Activated T-helper 1 cell treated with Interleukin-2 at 50 U/mL for 16 hours (primary cell): ENCODE measurements around the gene GTPBP4.
A peak's percentile ranks its signal among the peaks of the same experiment; 100 is the strongest.
"Not testable (repeated sequence)": the region's sequence is repeated elsewhere in the genome, so short reads cannot be mapped to it uniquely, and the experiment has no call there.

Experiments used
- DNase-seq: peaks from one replicate; pipeline ENCODE4 v3.0.0-alpha.2; 2020; ENCODE audit warnings: low read depth

Gene GTPBP4

DNA sequence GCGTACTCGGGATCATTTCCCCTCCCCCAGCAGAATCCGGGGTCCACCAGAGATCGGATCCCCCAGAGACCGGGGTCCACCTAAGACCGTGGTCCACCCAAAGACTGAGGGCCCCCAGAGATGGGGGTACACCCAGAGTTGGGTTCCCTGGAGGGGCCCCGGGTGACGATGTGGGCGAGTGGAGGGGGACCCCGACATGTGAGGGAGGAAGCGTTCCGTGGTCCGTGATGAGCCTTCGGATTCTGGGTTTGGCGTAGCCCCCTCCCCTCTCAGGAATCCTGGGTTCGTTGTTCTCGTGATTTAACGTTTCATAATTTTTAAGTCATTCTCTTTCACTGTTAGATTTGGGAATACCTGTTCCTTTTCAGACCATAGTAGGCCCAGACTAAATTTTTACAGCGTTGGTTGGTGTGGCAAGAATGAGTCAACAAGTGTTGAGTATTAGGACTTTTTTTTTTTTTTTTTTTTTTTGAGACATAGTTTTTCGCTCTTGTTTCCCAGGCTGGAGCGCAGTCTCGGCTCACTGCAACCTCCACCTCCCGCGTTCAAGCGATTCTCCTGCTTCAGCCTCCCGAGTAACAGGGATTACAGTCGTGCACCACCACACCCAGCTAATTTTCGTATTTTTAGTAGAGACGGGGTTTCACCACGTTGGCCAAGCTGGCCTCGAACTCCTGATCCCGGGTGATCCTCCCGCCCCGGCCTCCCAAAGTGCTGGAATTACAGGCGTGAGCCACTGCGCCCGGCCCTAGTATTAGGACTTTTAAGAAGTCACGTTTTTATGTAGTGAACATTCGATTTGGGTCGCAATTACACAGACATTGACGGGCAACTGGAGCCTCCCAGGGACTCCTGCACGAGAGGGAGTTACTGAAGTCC lies 672 bp downstream of the GTPBP4 start:
- DNase-seq: peak; percentile 6

DNA sequence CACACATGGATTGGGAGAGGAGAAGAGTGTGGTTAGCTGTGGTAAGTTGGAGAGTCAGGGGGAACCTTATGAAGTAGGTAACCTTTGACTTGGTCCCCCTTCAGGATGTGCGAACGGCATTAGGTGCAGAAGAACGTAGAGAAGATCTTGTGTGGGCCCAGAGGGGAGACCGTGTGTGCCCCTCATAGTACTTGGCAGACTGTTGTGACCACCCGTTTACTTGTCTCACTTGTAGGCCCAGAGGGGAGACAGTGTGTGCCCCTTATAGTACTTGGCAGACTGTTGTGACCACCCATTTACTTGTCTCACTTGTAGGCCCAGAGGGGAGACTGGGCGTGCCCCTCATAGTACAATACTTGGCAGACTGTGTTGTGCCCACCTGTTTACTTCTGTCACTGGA lies 2.6 kb downstream of the GTPBP4 start:
- DNase-seq: no peak

DNA sequence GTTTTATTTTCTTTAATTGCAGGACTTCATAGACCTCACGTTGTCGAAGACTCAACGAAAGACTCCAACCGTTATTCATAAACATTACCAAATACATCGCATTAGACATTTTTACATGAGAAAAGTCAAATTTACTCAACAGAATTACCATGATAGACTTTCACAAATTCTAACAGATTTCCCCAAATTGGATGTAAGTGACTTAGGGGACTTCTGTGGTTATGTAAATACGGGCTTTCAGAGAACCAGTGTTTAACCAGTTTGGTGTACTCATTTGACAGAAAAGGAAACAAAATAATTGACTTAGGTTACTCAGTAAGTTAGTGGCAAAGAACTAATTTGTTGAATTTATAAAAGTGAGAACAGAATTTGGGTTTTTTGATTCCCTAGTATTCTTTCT lies 4.2 kb downstream of the GTPBP4 start:
- DNase-seq: no peak

DNA sequence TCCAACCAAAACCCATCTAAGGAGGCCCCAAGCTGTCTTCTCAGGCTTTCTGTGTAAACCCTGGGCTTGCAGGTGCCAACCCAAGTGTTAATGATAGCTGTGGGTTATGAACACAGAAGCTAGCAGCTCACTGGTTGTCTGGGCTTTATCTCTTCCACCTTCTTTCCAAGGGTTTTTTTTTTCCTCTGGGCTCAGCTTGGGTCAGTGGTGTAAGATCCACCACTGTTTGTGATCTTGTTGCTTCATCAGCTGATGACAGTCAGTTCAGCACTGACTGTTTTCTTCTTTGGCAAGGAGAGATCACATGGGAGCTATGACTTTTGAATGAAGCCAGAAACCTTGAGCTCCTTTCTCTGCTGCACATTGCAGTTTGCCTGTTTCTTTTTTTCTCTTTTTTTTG lies 4.6 kb downstream of the GTPBP4 start:
- no peak for DNase-seq

DNA sequence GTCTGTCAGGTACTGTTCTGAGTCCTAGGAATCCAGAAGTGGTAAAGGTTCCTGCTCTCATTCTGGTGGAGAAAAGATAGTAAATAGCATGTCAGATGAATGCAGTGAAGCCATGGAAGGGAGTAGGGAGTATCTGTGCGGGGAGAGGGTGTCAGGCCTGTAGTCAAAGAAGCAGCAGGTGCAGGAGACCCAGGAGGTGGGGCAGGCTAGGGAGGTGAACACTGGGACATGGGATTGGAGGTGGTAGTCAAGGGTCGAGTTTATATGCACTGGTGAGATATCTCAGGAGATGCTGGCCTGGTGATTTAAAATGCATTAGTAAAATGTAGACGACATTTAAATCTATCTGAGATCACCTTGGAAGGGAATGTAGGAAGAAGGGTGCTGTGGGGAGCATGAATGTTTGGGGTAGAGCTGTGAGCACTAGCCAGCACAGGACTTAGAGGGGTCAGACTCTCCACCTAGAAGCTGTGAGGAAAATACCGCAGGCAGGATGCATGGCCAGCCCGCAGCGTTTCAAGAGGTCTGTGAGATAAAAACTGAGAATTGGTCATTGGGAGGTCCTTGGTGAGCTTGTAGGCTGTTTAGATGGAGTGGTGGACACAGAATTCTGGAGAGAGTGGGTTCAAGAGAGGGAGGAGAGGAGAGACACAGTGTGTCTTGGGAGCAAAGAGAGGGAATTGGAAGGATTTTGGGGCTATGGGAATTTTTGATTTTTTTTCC lies 6.8 kb downstream of the GTPBP4 start:
- DNase-seq: no peak

DNA sequence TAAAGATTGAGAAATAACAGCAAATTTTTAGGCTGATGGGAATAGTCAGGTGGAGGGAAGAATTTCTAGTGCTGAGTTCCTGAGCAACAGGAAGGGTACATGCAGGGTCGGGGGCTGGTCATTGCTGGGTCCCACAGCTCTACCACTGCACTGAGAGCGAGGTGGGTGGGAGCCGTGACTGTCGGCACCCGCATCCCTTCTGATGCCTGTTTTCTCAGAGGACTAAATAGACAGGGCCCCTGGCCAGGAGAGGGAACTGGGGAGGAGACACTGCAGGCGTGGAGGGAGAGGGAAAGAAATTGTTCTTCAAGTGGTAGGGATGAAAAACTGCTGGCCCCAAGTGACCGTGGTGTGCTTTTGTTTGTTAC lies 7.3 kb downstream of the GTPBP4 start:
- DNase-seq: no peak

DNA sequence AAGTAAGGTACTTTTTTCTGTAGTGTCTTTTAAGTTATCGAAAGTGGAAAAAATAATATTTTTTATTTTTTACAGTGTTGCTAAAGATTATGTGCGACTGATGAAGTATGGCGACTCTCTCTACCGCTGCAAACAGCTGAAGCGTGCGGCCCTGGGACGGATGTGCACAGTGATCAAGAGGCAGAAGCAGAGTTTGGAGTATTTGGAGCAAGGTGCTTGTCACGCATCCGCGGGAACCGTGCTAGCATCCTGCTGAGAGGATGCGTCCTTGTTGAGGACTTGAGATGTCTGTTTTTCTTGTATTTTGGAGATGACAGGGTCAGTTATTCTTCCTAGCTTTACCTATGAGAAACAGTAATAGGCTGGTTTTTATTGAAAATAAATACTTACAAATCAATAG lies 7.8 kb downstream of the GTPBP4 start:
- DNase-seq: no peak

DNA sequence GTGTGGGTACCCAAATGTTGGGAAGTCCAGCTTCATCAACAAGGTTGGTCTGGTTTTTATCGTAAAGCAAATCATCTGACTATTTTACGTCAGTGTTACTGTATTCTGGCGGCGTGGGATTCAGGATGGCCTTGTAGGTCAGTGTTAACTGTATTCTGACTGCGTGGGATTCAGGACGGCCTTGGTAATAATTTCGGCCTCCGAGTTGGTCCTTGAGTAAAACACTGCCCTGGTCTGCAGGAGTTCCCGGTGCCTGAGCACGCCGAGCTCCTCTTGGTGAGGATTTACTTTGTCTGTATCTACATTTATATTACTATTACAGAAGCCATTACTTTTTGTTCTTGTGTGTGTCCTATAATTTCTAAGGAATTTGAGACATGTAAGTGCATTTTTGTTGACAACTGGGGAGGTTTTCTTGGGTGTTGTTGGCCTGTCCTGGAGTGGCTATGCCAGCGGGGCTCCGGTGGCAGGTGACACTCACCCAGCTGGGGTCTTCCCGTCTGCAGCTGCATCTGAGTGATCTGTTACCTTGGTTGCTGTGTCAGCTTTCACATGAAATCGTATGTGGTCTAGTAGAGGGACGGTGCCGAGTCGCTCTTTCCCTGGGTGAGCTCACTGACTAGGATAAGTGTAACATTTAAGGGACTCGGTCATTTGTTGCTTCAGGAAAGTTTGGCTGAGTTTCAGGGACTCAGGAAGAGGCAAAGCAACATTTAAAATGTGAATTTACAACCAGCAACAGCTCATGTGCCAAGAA lies 9.2 kb downstream of the GTPBP4 start:
- DNase-seq: no peak

DNA sequence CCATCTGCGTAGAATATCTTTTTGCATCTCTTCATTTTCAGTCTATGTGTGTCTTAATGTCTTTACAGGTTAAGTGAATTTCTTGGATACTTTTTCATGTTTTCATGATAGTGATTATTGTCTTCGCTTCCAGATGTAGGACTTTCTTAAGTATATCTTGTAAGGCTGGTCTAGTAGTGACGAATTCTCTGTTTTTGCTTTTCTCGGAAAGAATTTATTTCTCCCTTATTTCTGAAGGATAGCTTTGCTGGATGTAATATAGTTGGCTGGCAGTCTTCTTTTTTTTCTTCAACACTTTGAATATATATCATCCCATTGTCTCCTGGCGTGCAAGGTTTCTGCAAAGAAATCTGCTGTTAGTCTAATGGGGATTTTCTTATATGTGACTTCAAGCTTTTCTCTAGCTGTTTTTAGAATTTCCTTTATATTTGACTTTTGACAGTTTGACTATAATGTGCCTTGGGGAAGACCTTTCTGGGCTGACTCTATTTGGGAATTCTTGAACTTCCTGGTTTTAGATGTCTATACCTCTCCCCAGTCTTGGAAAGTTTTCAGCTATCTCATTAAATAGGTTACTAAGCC lies 14.3 kb downstream of the GTPBP4 start:
- no peak for DNase-seq

DNA sequence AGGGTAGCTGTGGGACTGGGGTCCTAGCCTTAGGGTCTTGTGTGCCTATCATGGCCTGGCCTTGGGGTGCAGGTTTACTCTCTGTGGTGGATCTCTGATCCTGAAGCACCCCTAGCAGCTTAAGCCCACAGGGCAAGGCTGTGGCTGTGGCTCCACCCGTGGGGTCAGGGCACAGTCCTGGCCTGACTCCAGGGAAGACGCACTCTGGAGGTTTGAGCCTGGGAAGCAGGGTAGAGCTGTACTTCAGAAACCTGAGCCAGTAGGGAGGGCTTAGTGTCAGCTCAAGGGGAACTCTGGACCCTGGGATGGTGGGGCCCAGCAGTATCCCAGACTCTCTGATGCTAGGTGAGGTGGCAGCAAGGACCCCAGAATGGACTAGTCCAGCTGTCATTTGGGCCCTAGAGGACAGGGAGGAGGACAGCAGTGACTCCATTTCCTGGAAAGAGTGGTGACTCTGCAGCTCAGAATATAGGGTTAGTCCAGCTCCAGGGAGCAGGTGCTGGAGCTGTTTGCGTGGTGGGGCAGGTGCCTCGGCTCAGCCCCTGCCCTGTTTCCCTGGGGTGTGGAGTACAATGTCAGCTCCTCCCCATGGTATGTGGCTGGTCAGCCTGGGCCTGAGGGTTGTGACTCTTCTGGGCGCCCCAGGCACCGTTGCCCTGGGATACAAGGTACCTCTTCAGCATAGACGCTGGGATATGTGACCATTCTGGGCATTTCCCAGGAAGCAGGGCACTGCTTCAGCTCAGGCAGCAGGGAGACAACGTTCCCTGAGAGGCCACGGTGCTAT lies 15.8 kb downstream of the GTPBP4 start:
- DNase-seq: no peak

DNA sequence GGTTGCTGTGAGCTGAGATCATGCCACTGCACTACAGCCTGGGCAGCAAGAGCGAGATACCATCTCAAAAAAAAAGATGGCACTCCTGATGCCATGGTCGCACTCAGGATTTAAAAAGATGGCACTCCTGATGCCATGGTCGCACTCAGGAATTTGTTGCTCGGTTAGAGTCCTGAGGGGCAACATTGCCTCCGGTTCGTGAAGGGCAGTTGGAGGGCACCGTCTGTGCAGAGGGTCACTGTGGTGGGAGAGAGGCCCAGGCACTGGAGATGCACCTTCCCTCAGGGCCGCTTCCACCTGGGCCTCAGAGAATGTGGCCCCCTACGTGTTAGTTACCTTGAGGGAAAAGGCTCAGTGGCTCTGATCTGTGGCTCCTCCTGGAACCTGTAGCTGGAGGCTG lies 18.3 kb downstream of the GTPBP4 start:
- DNase-seq: no peak

DNA sequence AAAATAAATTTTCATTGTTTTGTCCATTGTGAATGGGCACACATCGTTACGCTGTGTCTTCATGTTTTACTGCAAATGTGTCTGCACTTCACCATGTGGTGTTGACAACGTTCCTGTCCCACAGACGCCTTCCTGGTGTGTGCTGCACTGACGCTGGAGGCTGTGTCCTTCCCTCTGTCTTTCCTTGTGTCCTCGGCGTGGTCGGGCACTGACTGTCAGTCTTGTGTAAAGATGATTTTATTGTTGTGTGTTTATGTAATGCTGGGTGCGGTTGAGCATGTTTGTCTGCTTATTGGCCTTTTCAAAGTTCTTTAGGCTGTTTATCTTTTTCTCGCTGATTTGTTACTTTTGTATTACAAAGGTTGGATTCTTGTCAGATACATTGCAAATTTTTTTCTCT lies 19.3 kb downstream of the GTPBP4 start:
- no peak for DNase-seq

DNA sequence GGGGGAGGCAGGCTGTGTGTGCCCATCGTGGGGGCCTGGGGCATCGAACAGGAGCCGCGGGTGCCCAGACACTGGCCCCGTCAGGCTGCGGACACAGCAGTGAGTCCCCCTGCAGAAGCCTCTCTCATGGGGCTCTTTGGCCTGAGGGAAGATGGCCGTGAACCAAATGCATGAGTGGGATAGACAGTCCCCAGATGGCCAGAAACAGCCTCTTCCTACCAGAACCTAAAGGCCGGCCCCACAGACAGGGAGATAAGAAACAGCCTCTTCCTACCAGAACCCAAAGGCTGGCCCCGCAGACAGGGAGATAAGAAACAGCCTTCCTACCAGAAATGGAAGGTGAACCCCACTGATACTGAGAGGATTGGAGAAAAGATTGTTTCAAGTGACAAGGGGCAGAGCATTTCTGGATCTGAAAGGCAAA lies 20.8 kb downstream of the GTPBP4 start:
- no peak for DNase-seq

DNA sequence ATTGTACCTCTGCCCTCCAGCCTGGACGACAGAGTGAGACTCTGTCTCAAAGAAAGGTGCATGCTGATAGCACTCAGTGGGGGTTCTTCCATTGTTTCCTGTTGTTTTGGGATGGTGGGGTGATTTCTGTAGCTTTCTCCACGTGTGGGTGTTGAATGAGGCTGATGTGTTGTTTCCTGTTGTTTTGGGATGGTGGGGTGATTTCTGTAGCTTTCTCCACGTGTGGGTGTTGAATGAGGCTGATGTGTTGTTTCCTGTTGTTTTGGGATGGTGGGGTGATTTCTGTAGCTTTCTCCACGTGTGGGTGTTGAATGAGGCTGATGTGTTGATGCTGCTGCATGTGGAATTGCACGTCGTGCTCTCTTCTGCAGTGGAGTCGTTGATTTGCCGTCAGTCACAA lies 21.7 kb downstream of the GTPBP4 start:
- DNase-seq: not testable (repeated sequence)

DNA sequence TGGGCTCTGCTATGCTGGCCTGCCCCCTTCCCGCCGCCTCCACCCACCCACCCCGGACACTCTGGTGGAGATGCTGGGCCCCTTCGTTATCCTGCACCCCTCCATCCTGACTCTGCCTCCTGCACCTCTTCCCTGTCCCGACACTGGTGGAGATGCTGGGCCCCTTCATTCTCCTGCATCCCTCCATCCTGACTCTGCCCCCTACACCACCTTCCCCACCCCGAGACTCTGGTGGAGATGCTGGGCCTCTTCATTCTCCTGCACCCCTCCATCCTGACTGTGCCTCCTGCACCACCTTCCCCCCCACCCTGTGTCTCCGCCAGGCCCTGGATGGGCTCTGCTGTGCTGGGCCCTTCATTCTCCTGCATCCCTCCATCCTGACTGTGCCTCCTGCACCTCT lies 22.5 kb downstream of the GTPBP4 start:
- no peak for DNase-seq

DNA sequence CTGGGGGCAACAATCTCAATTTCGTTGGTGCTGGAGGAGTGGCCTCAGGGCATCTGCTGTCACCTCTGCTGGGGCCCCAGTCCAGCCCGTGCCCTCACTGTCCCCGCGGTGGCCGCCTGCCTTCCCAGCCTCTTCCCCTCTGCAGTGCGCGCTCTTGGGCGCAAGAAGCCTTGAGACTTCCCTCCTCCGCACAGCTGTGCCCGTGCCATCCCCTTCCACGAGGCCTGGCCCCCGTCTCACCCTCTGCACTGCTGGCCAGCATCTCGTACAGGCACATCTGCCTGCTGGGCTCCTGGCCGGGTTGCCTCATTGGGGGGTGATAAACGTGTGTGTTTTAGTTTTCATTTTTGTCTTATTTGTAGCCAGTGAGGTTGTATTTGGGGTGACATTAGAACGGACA lies 23.5 kb downstream of the GTPBP4 start:
- no peak for DNase-seq

DNA sequence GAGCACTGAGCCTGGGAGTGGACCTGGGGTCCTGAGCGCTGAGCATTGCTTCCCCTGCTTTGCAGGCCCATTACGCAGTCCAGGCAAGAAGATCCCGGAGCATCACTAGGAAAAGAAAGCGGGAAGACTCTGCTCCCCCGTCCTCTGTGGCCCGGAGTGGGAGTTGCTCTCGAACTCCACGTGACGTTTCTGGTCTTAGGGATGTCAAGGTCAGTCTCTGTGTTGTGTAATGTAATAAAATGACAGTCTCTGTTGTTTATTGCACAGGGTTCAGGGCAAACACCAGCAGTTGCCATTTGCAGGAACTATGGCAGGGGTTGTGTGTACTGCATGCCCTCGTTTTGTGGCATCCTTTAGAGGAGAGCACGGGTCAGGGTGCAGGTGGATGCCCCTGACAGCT lies 27.5 kb downstream of the GTPBP4 start:
- no peak for DNase-seq

DNA sequence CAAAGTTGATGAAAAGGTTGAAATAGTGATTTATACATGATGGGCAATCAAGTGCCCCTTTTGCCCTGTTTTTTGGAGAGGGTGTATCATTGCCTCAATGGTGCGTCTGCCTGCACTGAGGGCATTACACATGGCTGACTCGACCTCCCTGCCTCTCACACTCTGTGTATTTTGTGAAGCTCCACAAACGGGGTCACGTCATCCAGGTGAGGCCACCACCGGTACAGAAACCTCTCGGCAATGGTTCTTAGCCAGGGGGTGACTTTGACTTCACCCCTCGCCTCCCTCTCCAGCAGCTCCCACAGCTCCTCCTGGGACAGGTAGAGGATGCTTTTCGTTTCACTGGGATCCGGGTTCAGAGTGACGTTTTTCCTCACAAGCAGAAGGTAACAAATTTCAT lies 31.1 kb downstream of the GTPBP4 start:
- DNase-seq: no peak

DNA sequence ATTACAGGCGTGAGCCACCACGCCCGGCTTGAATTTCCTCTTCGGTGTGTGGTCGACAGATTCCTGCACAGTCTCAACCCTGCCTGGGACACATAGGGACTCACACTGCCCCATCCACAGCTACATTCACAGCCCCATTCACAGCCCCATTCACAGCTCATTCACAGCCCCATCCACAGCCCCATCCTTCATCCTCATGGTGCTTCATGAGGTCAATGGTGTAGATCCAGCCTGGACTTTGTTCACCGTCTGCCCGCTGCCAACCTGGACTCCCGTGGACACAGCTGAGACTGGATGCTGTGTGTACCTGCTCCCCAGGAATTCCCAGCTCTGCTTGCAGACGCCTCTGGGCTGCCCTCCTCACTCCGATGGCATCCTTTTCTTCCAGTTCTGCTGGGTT lies 32.2 kb downstream of the GTPBP4 start:
- no peak for DNase-seq

DNA sequence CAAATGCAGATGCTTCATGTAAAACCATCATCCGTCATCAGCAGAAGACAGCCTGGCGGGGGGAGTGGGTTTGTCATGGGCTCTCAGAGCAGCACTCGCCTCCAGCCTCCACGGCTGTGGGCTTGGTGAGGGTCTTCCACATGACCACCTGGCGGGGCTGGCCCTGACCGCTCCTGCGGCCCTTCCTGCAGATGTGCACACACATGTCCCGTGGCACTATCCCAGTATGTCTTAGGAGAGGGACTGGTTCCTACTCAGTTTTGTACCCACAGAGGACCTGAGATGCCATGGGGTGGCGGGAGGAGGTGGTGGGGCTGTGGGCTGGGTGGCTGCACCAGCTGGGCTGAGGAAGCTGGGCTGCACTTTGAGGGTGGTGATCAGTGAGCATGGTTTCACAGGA lies 32.7 kb downstream of the GTPBP4 start:
- DNase-seq: no peak

DNA sequence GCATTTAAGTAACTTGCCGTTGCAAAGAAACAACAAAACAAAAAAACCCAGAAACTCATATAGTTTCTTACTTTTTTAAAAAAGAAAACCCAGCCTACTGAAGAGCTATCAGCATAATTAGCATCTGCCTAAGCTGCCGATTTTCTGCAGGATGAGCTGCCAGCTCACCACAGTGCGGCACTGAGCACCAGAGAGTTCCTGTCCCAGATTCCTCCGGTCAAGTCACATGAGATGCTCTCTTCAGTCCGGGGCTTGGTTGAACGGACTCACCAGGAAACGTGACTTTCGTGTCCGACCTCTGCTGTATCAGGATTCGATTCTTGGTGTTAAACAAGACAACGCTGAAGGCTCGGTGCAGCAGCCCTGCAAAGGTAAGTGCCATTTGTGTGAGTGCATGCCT lies 34.2 kb downstream of the GTPBP4 start:
- DNase-seq: no peak

DNA sequence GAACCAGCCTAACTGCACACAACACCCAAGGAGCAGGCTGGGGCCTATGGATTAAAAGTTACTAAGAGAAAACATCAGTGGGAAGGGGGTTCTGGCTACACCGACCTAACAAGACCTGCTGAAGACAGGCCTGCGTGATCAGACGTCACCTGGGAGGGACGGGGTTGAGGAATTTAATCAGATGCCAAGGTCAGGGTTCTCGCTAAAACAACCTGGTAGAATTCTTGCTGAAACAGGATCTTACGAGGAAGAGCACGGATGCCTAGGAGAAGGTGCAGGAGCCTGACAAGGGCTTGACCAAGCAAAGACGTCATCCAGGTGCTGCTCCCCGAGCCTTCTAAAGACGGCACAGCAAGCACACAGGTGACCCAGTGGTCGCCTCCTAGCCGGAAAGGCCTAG lies 35.9 kb downstream of the GTPBP4 start:
- DNase-seq: no peak
